Activated naive CD4-positive, alpha-beta T cell treated with anti-CD3 and anti-CD28 coated beads, Interleukin-2, amount 10 ng/mL, durations not matched to agents 5 hours and 36 hours (primary cell): Measurements from ENCODE around the gene RNF208. TPM values are rescaled to one million over a fixed set of nuclear protein-coding genes. Genes with fewer than 3 reads are reported as not detected.

ENCODE experiments used
- total RNA-seq, 2 experiments: library from RNA; stranded (reverse); gene quantifications; one replicate each; pipeline ENCODE4 v1.2.3, GENCODE V29; 2021

RNF208 gene
- total RNA-seq = 1 to 10 TPM; 5.0 TPM

GRCh38 chr9:137222190-137223077 lies at the start of gene RNF208:
TSS of gene RNF208 (minus strand) at chr9:137222240. CDS start at chr9:137221212, 1,028 bp downstream.

GRCh38 chr9:137254624-137255447 lies 32.8 kb upstream of the RNF208 start, which contains the start of gene NELFB:
TSS of gene NELFB (plus strand) at chr9:137255327.

DNA sequence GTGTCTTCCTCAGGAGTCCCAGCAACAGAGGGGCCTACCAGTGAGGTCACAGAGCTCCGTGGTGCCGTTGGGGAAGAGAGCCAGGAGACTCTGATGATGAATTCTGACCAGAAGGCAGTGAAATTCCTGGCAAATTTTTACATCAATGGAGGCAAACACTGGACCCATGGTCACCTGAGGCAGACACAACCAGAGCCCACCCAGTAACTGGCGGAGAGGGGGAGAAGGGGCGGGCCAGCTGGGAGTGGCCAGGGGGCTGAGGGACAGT lies 29.1 kb upstream of the RNF208 start, which contains the start of gene STPG3:
STPG3 (plus strand) TSS at position 93 of the 268 bp plus-strand sequence; CDS start at position 94, 1 bp downstream.

GRCh38 chr9:137240841-137241489 lies 18.9 kb upstream of the RNF208 start, which contains the start of gene TUBB4B:
TSS of gene TUBB4B (plus strand) at chr9:137241287. CDS start at chr9:137241361, 74 bp downstream.

GRCh38 chr9:137230705-137231371 lies 8.8 kb upstream of the RNF208 start, which contains the start of gene SLC34A3:
TSS of gene SLC34A3 (plus strand) at chr9:137230901. CDS start at chr9:137231703, 802 bp downstream.

DNA sequence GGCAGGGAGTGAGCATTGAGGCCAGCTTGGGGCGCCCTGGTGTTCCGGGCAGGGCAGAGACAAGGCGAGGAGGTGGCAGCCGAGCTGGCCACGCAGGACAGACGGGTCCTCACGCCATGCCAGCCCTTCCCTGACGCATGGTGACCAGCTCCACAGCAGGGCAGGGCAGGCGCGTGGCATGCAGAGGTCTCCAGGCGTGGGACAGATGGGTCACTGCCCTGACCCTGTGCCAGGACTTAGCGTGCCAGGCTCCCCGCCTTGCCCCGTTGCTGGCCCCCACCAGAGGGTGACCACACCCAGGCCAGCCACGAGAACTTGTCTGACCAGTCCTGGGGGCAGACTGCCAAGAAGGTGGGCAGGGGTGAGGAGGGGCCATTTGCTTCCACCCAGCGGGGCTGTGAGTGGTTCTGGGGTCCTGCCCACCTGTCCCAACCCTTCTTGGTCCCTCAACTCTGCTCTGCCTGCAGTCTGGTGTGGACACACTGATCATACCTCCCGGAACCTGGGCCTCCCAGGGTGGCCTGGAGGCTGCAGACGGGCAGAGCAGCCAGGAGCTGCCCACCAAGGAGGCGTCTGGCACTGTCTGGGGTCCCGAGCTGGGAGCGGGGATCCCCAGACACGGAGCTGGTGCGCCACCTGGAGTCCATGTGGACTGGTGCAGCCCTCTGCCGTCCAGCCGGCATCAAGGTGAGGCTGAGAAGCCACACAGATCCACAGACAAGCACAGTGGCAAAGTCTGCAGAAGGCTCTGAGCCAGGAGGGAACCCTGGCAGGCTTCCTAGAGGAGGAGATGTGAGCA lies 5.2 kb upstream of the RNF208 start, which contains the start of gene RNF224:
RNF224 (plus strand) TSS at position 449 of the 799 bp plus-strand sequence. CDS start 834 bp downstream, outside the sequence.

GRCh38 chr9:137224830-137225694 lies 3.0 kb upstream of the RNF208 start, which contains the start of gene CYSRT1:
TSS of gene CYSRT1 (plus strand) at chr9:137225174. CDS start at chr9:137225622, 448 bp downstream.

DNA sequence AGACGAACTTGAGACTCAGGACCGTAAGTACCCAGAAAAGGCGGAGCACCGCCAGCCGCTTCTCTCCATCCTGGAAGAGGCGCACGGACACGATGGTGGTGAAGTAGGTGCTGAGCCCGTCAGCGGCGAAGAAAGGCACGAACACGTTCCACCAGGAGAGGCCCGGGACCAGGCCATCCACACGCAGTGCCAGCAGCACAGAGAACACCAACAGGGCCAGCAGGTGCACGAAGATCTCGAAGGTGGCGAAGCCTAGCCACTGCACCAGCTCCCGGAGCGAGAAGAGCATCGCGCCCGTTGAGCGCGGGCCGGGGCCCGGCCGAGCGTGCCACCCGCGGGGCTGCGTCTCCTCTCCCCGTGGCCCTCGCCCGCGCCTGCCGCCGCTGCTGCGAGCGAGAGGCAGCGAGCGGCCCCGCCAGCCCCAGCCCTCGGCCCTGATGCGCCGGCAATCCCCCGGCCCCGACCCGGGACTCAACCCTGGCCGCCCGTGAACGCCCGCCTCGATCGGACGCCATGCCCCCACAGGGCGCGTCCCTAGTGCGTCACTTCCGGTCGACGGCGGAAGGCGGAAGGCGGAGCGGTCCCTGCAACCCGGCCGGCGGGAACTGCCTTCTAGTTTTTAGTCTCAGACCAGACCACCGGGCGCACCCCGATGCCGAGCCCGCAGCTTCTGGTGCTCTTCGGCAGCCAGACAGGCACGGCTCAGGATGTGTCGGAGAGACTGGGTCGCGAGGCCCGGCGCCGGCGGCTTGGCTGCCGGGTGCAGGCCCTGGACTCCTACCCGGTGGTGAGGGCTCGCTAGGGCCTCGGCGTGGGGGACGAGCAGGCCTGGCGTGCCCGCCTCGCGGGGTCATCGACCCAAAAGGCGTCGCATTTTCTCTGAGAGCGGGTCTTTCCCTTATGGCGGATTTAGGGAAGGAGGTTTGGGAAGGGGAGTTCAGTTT lies 16.6 kb downstream of the RNF208 start, which contains the start of the genes NDOR1 and TMEM203:
NDOR1 (plus strand) TSS at position 575 of the 944 bp plus-strand sequence; CDS start at position 653, 78 bp downstream.
TMEM203 (minus strand) TSS at position 523 of the 944 bp plus-strand sequence; CDS start at position 289, 234 bp downstream.

DNA sequence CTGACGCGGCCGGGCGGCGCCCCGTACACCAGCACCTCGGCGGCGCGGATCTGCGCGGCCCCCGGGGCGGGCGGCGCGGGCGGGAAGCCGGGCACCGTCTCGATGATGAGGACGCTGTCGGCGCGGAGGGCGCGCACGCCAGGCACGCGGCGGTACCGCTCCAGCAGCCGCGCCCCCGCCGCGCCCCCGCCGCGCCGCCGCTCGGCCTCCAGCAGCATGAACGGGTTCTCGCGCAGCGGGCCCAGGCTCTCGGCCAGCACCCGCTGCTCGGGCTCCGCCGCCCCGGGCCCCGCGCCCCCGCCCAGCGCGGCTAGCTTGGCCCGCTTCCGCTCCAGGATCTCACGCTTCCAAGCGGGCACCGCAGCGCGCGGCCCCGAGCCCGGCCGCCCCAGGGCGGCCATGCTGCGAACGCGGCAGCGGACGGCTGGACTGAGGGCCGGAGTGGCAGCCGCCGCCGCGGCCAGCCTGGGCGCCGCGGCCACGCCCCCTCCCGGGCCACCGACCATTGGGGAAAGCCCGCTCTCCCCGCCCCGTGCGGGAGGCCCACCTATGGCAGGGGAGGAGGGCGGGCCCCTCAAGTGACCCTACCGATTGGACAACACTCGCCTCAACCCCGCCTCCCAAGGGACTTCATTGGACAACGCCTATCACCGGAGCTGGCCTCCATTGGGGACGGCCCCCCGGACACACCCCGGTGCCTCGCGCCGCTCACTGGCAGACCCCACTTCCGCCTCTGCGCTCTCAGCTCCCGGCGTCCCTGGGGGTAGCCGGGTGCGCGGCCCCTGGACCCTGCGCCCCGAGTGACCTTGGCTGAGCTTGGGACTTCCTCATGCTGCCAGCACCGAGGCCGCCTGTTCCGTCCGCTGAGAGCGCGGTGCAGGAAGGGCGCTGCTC lies 21.5 kb downstream of the RNF208 start, which contains the start of gene TPRN:
TPRN (minus strand) TSS at position 431 of the 894 bp plus-strand sequence; CDS start at position 401, 30 bp downstream.

GRCh38 chr9:137188490-137189296 lies 33.3 kb downstream of the RNF208 start, which contains the start of the genes ANAPC2 and SSNA1:
TSS of gene ANAPC2 (minus strand) at chr9:137188560. CDS start at chr9:137188532, 28 bp downstream.
TSS of gene SSNA1 (plus strand) at chr9:137188676. CDS start at chr9:137188727, 51 bp downstream.

Other genes starting within 250 kb of the RNF208 start
- 10 to 100 TPM; 13.2 to 17.8 TPM for gene PTGDS, start 244.7 kb downstream of the RNF208 start, total RNA-seq
- under 1 TPM; 0.58 to 0.60 TPM for gene LCNL1, start 239.2 kb downstream of the RNF208 start, total RNA-seq
- 10 to 100 TPM; 69.6 to 74.6 TPM for gene PAXX, start 229.8 kb downstream of the RNF208 start, total RNA-seq
- 1 to 10 TPM; 4.5 to 4.6 TPM for gene CLIC3, start 225.7 kb downstream of the RNF208 start, total RNA-seq
- gene ABCA2, start 194.0 kb downstream of the RNF208 start, total RNA-seq = 10 to 100 TPM; 41.1 to 42.6 TPM
- gene FUT7, start 190.2 kb downstream of the RNF208 start, total RNA-seq = 1 to 10 TPM; 1.7 to 2.4 TPM
- gene NPDC1, start 176.1 kb downstream of the RNF208 start, total RNA-seq = 10 to 100 TPM; 79.2 to 82.7 TPM
- gene ENTPD2, start 168.2 kb downstream of the RNF208 start, total RNA-seq = under 1 TPM; 0.25 to 0.36 TPM
- gene SAPCD2, start 151.7 kb downstream of the RNF208 start, total RNA-seq = 10 to 100 TPM; 24.5 to 25.2 TPM
- gene UAP1L1, start 144.7 kb downstream of the RNF208 start, total RNA-seq = 10 to 100 TPM; 38.3 to 40.2 TPM
- gene MAN1B1, start 135.3 kb downstream of the RNF208 start, total RNA-seq = 10 to 100 TPM; 56.7 to 57.8 TPM
- 100 to 1,000 TPM; 276 to 289 TPM for gene DPP7, start 107.5 kb downstream of the RNF208 start, total RNA-seq
- gene GRIN1, start 83.1 kb downstream of the RNF208 start, total RNA-seq = not detected
- gene LRRC26, start 52.2 kb downstream of the RNF208 start, total RNA-seq = not detected
- gene TMEM210, start 50.2 kb downstream of the RNF208 start, total RNA-seq = not detected
- gene ANAPC2, start 33.7 kb downstream of the RNF208 start, total RNA-seq = 10 to 100 TPM; 62.9 to 65.5 TPM
- gene SSNA1, start 33.6 kb downstream of the RNF208 start, total RNA-seq = 10 to 100 TPM; 67.9 to 68.4 TPM
- gene TPRN, start 21.5 kb downstream of the RNF208 start, total RNA-seq = 1 to 10 TPM; 9.2 to 9.7 TPM
- gene TMEM203, start 16.6 kb downstream of the RNF208 start, total RNA-seq = 10 to 100 TPM; 27.6 to 29.7 TPM
- gene NDOR1, start 16.5 kb downstream of the RNF208 start, total RNA-seq = 10 to 100 TPM; 25.2 to 30.8 TPM
- under 1 TPM; 0.36 to 0.40 TPM for gene CYSRT1, start 2.9 kb upstream of the RNF208 start, total RNA-seq
- gene RNF224, start 5.3 kb upstream of the RNF208 start, total RNA-seq = not detected
- gene SLC34A3, start 8.7 kb upstream of the RNF208 start, total RNA-seq = not detected
- gene TUBB4B, start 19.0 kb upstream of the RNF208 start, total RNA-seq = 100 to 1,000 TPM; 242 to 246 TPM
- gene STPG3, start 29.0 kb upstream of the RNF208 start, total RNA-seq = not detected
- 10 to 100 TPM; 52.9 to 54.9 TPM for gene NELFB, start 33.1 kb upstream of the RNF208 start, total RNA-seq
- gene TOR4A, start 55.5 kb upstream of the RNF208 start, total RNA-seq = 1 to 10 TPM; 8.6 to 8.8 TPM
- 1 to 10 TPM in 1 of 2 experiments, under 1 TPM in 1; 0.86 to 1.1 TPM for gene NRARP, start 80.0 kb upstream of the RNF208 start, total RNA-seq
- gene EXD3, start 200.9 kb upstream of the RNF208 start, total RNA-seq = 10 to 100 TPM; 20.4 to 21.4 TPM
- gene NOXA1, start 201.2 kb upstream of the RNF208 start, total RNA-seq = 1 to 10 TPM; 1.0 to 1.2 TPM
- gene ENTPD8, start 219.1 kb upstream of the RNF208 start, total RNA-seq = not detected
- gene NSMF, start 237.1 kb upstream of the RNF208 start, total RNA-seq = 10 to 100 TPM; 55.7 to 62.2 TPM